H9 (cell line): ENCODE measurements around the gene PSMA6. TPM values are rescaled to one million over a fixed set of nuclear protein-coding genes. Genes with fewer than 3 reads are reported as not detected.

Experiments used
- DNase-seq: peaks from one replicate; pipeline ENCODE4 v3.0.0-alpha.2; 2017
- H2AFZ ChIP-seq: one replicate; pipeline ENCODE4 v1.6.1; 2013; ENCODE audit warnings: mild to moderate bottlenecking, low read length, control low read depth, moderate library complexity
- H2AK5ac ChIP-seq: 2 replicates; pipeline ENCODE4 v1.6.1; 2013; ENCODE audit warnings: low read length, control low read depth, mixed read lengths; ENCODE audit not compliant: insufficient read length
- H2BK120ac ChIP-seq: one replicate; pipeline ENCODE4 v1.6.1; 2013; ENCODE audit warnings: low read depth, mild to moderate bottlenecking, low read length, control low read depth, inconsistent platforms; ENCODE audit not compliant: poor library complexity, severe bottlenecking
- H2BK12ac ChIP-seq: 2 replicates; pipeline ENCODE4 v1.6.1; 2013; ENCODE audit warnings: low read length, control low read depth, mixed read lengths, low read depth; ENCODE audit not compliant: insufficient read length
- H2BK15ac ChIP-seq: 2 replicates; pipeline ENCODE4 v1.6.1; 2013; ENCODE audit warnings: low read depth, low read length, control low read depth
- H2BK20ac ChIP-seq: one replicate; pipeline ENCODE4 v1.6.1; 2013; ENCODE audit warnings: low read depth, mild to moderate bottlenecking, low read length, control low read depth, inconsistent platforms; ENCODE audit not compliant: poor library complexity, severe bottlenecking
- H2BK5ac ChIP-seq: 2 replicates; pipeline ENCODE4 v1.6.1; 2013; ENCODE audit warnings: low read length, control low read depth, mixed read lengths; ENCODE audit not compliant: insufficient read length
- H3K14ac ChIP-seq: 2 replicates; pipeline ENCODE4 v1.6.1; 2013; ENCODE audit warnings: low read length, control low read depth; ENCODE audit not compliant: insufficient read depth
- H3K18ac ChIP-seq: 2 replicates; pipeline ENCODE4 v1.6.1; 2013; ENCODE audit warnings: low read depth, mild to moderate bottlenecking, mixed read lengths, low read length, control low read depth; ENCODE audit not compliant: insufficient read length
- H3K23ac ChIP-seq: 2 replicates; pipeline ENCODE4 v1.6.1; 2013; ENCODE audit warnings: low read length, control low read depth, mixed read lengths, low read depth; ENCODE audit not compliant: insufficient read length
- H3K23me2 ChIP-seq: 2 replicates; pipeline ENCODE4 v1.6.1; 2013; ENCODE audit warnings: low read depth, mild to moderate bottlenecking, mixed read lengths, low read length, control low read depth; ENCODE audit not compliant: insufficient read length, poor library complexity, severe bottlenecking
- H3K27ac ChIP-seq: 2 replicates; pipeline ENCODE4 v1.5.1; 2013; ENCODE audit warnings: low read length, control low read depth, mixed read lengths, low read depth; ENCODE audit not compliant: insufficient read length
- H3K27me3 ChIP-seq: 2 replicates; pipeline ENCODE4 v1.6.1; 2013; ENCODE audit warnings: low read length, control low read depth, inconsistent platforms; ENCODE audit not compliant: insufficient read depth
- H3K4ac ChIP-seq: 2 replicates; pipeline ENCODE4 v1.6.1; 2013; ENCODE audit warnings: low read depth, mild to moderate bottlenecking, control low read depth, inconsistent platforms, low read length, moderate library complexity
- H3K4me1 ChIP-seq: 2 replicates; pipeline ENCODE4 v1.6.1; 2013; ENCODE audit warnings: low read length, control low read depth, inconsistent platforms; ENCODE audit not compliant: insufficient read depth
- H3K4me2 ChIP-seq: 2 replicates; pipeline ENCODE4 v1.6.1; 2013; ENCODE audit warnings: low read length, control low read depth, mixed read lengths; ENCODE audit not compliant: insufficient read length, insufficient read depth
- H3K56ac ChIP-seq: 2 replicates; pipeline ENCODE4 v1.6.1; 2013; ENCODE audit warnings: low read depth, mild to moderate bottlenecking, mixed read lengths, low read length, control low read depth; ENCODE audit not compliant: insufficient read length
- H3K79me1 ChIP-seq: 2 replicates; pipeline ENCODE4 v1.6.1; 2013; ENCODE audit warnings: low read depth, mild to moderate bottlenecking, moderate library complexity, low read length, control low read depth, inconsistent platforms; ENCODE audit not compliant: insufficient read depth, poor library complexity, severe bottlenecking
- H3K79me2 ChIP-seq: 2 replicates; pipeline ENCODE4 v1.6.1; 2013; ENCODE audit warnings: low read length, control low read depth, inconsistent platforms; ENCODE audit not compliant: insufficient read depth
- H3K9ac ChIP-seq: 2 replicates; pipeline ENCODE4 v1.6.1; 2013; ENCODE audit warnings: low read length, control low read depth, mixed read lengths; ENCODE audit not compliant: insufficient read length; ENCODE audit errors: extremely low read depth
- H3K9me3 ChIP-seq: one replicate; pipeline ENCODE4 v1.6.1; 2013; ENCODE audit warnings: low read depth, low read length, inconsistent platforms; ENCODE audit not compliant: control insufficient read depth
- H3T11ph ChIP-seq: one replicate; pipeline ENCODE4 v1.6.1; 2013; ENCODE audit warnings: mild to moderate bottlenecking, low read length, control low read depth, inconsistent platforms
- H4K20me1 ChIP-seq: one replicate; pipeline ENCODE4 v1.6.1; 2013; ENCODE audit not compliant: control insufficient read depth, insufficient read length, insufficient read depth
- H4K5ac ChIP-seq: 2 replicates; pipeline ENCODE4 v1.6.1; 2013; ENCODE audit warnings: low read depth, mild to moderate bottlenecking, mixed read lengths, low read length, control low read depth; ENCODE audit not compliant: insufficient read length
- H4K8ac ChIP-seq: replicated peaks from 2 replicates; pipeline ENCODE4 v1.6.1; 2013; ENCODE audit warnings: low read length, control low read depth, mixed read lengths, low read depth; ENCODE audit not compliant: insufficient read length
- H4K91ac ChIP-seq: 2 replicates; pipeline ENCODE4 v1.6.1; 2013; ENCODE audit warnings: low read depth, mild to moderate bottlenecking, moderate library complexity, mixed read lengths, low read length, control low read depth; ENCODE audit not compliant: insufficient read length
- H3K27ac Mint-ChIP-seq, 3 experiments: 2 replicates in 2 of 3; 3 replicates in 1 of 3; pipeline ENCODE4 v1.8.0; 2020 to 2021; ENCODE audit warnings: mixed read lengths in 3 of 3, mild to moderate bottlenecking in 1 of 3, moderate library complexity in 1 of 3
- H3K27me3 Mint-ChIP-seq: 2 replicates; pipeline ENCODE4 v1.8.0; 2021; ENCODE audit warnings: low read depth, mild to moderate bottlenecking, moderate library complexity, mixed read lengths
- H3K36me3 Mint-ChIP-seq, 3 experiments: 2 replicates in 2 of 3; 3 replicates in 1 of 3; pipeline ENCODE4 v1.8.0; 2020 to 2021; ENCODE audit warnings: low read depth in 3 of 3, mixed read lengths in 3 of 3; ENCODE audit not compliant: insufficient read depth in 1 of 3
- H3K4me1 Mint-ChIP-seq, 2 experiments: 2 replicates each; pipeline ENCODE4 v1.8.0; 2020; ENCODE audit warnings: mixed read lengths in 2 of 2
- H3K4me3 Mint-ChIP-seq, 2 experiments: 2 replicates in 1 of 2; 3 replicates in 1 of 2; pipeline ENCODE4 v1.8.0; 2020 to 2021; ENCODE audit warnings: mild to moderate bottlenecking in 2 of 2, mixed read lengths in 2 of 2, moderate library complexity in 1 of 2
- H3K9me3 Mint-ChIP-seq, 2 experiments: 2 replicates in 1 of 2; 3 replicates in 1 of 2; pipeline ENCODE4 v1.8.0; 2020; ENCODE audit warnings: mild to moderate bottlenecking in 2 of 2, mixed read lengths in 2 of 2, moderate library complexity in 1 of 2
- CTCF ChIP-seq: fragments of 200-600 bp; sonication (generic); conservative IDR thresholded peaks from 3 replicates; pipeline ENCODE4 v1.8.0; 2021; ENCODE audit warnings: antibody characterized with exemption, mild to moderate bottlenecking
- WGBS: extraction: QIAGEN DNeasy Blood & Tissue Kit; methylation state at CpG from one replicate; pipeline ENCODE4 v1.1.7; 2013; ENCODE audit warnings: missing lambda C conversion rate, low lambda C conversion rate, mixed read lengths; ENCODE audit not compliant: insufficient read length; ENCODE audit errors: extremely low coverage; 5-methylcytosine and 5-hydroxymethylcytosine counted together
- total RNA-seq: library from RNA; stranded (reverse); gene quantifications from 2 replicates; pipeline ENCODE4 v1.2.1, GENCODE V29; 2021

PSMA6 gene
- total RNA-seq, 1 experiment from 2014 or later: 255 TPM

GRCh38 chr14:35286707-35287106 lies 5.5 kb upstream of the PSMA6 start:
- Histone ChIP-seq H3T11ph (no peak overlapping the region), H3K79me2 (no peaks in the 10 kb centered on the region), H2AFZ (no peak overlapping the region), H4K8ac (no peak overlapping the region), H2BK15ac (no peak overlapping the region), H3K27me3 (no peaks in the 10 kb centered on the region), H2AK5ac (no peak overlapping the region), H2BK20ac (no peak overlapping the region), H3K56ac (no peak overlapping the region), H3K27ac (no peak overlapping the region), H2BK5ac (no peak overlapping the region), H3K9me3 (no peaks in the 10 kb centered on the region), H2BK120ac (no peak overlapping the region), H4K91ac (no peak overlapping the region), H3K9ac (no peak overlapping the region), H3K23me2 (no peaks in the 10 kb centered on the region), H3K4me2 (no peak overlapping the region), H4K20me1 (no peaks in the 10 kb centered on the region), H3K23ac (no peak overlapping the region), H3K4ac (no peak overlapping the region), H4K5ac (no peak overlapping the region), H3K79me1 (no peaks in the 10 kb centered on the region), H3K18ac (no peak overlapping the region), H2BK12ac (no peak overlapping the region), H3K14ac (no peak overlapping the region), H3K4me1 (no peaks in the 10 kb centered on the region)
- Mint-ChIP-seq H3K36me3 (no peaks in the 10 kb centered on the region), H3K27ac (no peak overlapping the region), H3K27me3 (no peaks in the 10 kb centered on the region; the same call in 1 of the 2 replicates), H3K4me1 (peaks cover 4 to 5% of the 10 kb centered on the region in 2 experiments; a peak in 1 of 4 replicates), H3K4me3 (no peak overlapping the region), H3K9me3 (no peaks in the 10 kb centered on the region)
- no CpG with 5 or more reads among the region's 1 CpG for WGBS
- TF ChIP-seq CTCF: no peak
- DNase-seq: no peak
